HTERT RPE-1 (cell line): ENCODE measurements around the gene FXYD3.
"Not testable (repeated sequence)": the region's sequence is repeated elsewhere in the genome, so short reads cannot be mapped to it uniquely, and the experiment has no call there.

ENCODE experiments used
- in situ Hi-C: fragments of 300-500 bp; cut with MboI; formaldehyde crosslinking; loops from 4 replicates; pipeline ENCODE4 v1.14.3; 2020; ENCODE audit warnings: low sequenced_read_pairs

Gene FXYD3

GRCh38 chr19:35140962-35141836, 25.6 kb downstream of the FXYD3 start:
- in situ Hi-C loops = no loop called here

GRCh38 chr19:35141837-35142605, 26.4 kb downstream of the FXYD3 start:
- in situ Hi-C loops = no loop called here

DNA sequence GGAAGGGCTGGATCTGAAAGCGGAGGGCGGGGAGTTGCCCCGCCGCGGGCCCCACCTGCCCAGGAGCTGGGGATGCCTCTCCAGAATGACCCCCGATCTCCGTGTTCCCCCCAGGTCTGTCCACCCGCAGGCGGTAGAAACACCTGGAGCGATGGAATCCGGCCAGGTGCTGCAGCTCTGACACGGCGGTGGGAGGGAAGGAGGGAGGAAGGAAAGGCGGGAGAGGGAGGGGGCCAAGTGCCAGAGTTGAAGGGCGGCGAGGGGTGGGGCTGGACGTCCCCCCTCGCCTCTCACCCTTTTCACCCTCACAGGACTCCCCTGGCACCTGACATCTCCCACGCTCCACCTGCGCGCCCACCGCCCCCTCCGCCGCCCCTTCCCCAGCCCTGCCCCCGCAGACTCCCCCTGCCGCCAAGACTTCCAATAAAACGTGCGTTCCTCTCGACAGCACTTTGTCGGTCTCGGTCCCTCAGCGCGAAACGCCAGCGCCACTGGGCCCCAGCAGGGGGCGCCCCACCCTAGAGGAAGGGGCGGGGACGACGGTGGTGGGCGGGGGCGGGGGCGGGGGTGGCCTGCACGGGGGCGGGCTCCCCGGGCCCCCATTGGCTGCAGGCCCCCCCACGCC, 27.1 kb downstream of the FXYD3 start:
- in situ Hi-C loops = no loop called here

DNA sequence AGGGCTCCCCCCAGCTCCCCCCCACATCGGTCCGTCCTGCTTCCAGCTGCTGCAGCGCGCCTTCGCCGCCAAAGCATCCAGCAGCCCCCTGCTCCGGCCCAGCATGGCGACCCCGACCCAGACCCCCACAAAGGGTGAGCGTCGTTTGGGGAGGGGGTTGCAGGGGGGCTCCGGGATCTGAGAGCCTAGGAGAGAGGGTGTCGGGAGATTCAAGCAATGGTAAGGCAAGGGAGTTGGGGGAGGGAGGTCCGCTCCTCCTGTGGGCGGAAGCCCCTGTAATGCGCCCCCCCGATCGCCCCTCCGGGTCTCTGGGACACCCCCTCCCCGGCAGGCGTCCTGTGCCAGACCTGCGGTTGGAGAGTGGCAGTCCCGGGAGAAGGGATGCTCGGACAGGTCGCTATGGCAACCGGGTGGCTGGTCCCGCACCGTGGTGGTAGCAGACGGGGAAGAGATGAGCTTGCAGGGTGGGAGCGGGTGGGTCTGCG, 27.6 kb downstream of the FXYD3 start, which contains the start of gene FXYD7:
FXYD7 (plus strand) TSS at position 25 of the 485 bp plus-strand sequence; CDS start at position 104, 79 bp downstream.
- in situ Hi-C loops = no loop called here

DNA sequence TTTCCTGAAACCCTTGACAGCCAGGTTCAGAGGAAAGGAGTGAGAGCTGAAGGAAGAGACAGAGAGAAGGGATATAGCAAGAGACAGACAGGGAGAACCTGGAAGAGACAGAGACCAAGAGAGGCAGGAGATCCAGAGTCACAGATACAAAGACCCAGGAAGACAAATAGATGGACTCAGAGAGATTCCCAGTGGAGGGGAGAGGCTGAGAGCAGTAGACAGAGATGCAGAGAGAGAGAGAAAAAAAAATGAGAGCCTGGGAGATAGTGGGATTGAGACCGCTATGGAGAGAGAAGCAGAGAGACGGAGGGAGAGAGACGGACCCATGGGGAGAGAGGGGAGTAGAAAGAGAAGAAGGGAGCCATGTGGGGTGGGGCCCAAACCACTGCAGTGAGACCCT, 28.2 kb downstream of the FXYD3 start:
- in situ Hi-C loops = no loop called here

- in situ Hi-C loops = no loop called here
Observed at GRCh38 chr19:35144259-35144599, 28.6 kb downstream of the FXYD3 start.

- in situ Hi-C loops = no loop called here
Observed at GRCh38 chr19:35144600-35145436, 29.2 kb downstream of the FXYD3 start.

- in situ Hi-C loops = no loop called here
Observed at GRCh38 chr19:35146746-35147459, 31.3 kb downstream of the FXYD3 start.

- in situ Hi-C loops = no loop called here
Observed at GRCh38 chr19:35149463-35149862, 33.8 kb downstream of the FXYD3 start.

DNA sequence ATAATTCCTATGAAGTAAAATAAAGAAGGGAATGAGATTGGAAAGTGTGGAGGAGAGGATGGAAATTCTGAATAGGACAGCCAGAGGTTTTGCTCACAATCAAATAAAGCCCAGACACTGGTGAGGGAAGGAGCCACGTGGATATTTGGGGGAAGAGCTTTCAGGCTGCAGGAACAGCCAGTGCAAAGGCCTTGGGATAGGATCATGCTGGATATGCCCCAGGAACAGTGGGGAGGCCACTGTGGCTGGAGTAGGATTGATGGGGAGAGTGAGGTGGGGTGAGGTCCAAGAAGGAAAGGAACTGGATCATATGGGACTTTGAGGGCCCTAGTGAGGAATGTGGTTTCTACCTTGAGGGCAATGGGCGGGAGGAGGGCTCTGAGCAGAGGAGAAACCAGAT, 34.8 kb downstream of the FXYD3 start:
- in situ Hi-C loops = no loop called here

DNA sequence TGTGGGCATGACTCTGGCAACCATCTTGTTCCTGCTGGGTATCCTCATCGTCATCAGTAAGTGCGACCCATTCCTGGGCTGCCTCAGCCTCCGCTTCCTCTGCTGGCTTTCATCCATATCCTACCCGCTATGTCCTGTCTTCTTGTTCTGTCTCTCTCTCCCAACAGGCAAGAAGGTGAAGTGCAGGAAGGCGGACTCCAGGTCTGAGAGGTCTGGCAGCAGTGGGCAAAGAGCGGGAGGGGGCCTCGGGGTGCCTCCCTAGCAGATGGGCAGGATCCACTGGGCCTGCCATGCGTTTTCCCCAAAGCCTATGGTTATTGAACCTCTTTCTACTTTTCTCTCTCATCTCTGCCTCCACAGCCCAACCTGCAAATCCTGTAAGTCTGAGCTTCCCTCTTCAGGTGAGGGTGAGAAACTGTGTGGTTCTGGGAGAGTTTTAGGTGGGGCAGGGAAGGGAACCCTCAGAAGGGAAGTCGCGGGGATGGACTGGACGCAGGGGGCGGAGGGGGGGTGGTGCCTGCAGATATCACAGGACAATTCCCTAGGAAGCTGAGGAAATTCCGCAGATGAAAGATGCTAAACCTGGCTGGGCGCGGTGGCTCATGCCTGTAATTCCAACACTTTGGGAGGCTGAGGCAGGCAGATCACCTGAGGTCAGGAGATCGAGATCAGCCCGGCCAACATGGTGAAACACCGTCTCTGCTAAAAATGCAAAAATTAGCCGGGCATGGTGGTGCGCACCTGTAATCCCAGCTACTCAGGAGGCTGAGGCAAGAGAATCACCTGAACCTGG, 35.8 kb downstream of the FXYD3 start:
- in situ Hi-C loops = no loop called here

GRCh38 chr19:35153129-35153522, 37.5 kb downstream of the FXYD3 start:
- in situ Hi-C loops = not testable (repeated sequence)

DNA sequence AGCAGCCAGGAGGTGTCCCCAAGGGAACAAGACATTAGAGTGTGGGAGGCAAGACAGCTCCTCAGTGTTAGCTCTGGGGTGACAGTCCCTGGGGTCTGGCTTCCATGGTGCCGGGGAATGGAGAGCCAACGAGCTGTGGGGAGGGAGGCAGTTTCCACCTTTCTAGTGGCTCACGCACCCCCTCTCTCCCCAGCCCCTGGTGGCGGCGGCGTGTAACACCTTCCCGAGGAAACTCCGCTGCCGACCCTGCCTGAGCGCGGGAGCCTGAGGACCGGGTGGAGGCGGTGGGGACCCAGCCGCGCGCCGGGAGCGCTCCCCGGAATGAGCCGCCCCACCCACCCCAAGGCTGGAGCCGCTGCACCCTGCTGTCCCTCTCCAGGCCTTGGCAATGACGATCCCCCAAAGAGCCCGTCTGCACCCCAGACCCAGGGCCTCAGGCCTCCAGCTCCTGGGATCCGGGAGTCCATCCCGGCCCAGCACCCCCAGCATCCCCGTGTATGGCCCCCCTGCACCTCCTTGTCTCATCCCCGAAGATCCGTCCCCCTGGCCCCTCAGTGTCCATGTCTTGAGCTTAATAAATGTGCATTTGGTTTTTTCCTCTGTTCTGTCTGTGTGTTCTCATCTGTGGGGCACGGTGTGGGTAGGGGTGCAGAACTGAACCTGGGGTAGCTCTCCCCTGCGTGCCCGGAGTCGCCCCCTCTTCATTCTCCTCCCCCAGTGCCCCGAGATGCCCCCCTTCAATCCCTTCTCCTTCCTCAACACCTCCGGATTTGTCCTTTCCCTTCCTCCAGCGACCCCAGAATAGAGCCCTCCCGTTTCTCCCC, 38.3 kb downstream of the FXYD3 start:
- in situ Hi-C loops = no loop called here

- in situ Hi-C loops = no loop called here
Observed at GRCh38 chr19:35154525-35155406, 39.1 kb downstream of the FXYD3 start, which contains the start of gene FXYD5. Gene FXYD5 (plus strand): TSS chr19:35154735. CDS start chr19:35155551, 816 bp downstream.

DNA sequence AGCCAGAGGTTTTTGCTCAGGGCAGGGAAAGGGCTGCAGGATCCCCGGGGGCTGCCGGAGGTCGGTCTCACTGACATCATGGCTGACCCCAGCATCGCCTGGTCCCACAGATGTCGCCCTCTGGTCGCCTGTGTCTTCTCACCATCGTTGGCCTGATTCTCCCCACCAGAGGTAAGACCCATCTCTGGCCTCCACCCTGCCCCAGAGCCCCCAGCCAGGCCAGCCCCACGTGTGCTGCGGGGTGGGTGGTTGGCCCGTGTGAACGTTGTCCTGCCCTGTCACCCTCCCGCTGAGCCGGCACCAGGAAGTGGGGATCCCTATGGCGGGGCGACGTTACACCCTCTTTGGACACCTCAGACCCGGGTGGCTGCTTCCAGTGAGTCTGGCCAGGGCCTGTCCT, 39.8 kb downstream of the FXYD3 start:
- in situ Hi-C loops = no loop called here

DNA sequence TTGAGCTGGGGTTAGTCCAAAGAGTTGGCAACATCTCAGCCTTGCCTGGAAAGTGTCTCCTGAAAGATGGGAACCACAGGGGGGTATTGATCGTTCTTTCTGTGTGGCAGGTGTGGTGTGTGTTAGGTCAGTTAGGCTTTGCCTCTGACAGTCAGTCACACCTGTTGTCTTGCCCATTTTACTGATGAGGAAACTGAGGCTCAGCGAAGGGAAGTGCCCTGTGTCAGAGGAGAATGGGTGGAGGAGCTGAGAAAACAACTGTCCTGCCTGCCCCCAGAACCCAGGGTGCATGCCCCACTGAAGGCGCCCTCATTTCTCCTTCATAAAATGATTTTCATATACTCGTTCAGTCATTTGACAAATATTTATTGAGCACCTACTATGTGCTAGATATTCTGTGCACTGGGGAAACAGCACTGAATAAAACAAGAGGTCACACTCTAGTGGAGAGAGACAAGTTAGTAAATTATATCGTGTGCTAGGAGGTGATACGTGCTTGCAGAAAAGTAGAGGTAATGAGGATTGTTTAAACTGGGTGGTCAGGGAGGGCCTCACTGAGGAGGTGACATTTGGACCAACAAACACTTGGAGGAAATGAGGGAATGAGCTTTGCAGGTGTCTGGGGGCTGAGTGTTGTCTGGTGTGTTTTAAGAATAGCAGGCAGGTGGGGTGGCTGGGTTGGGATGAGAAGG, 40.5 kb downstream of the FXYD3 start:
- in situ Hi-C loops = no loop called here

- in situ Hi-C loops = no loop called here
Observed at GRCh38 chr19:35156673-35157014, 41.0 kb downstream of the FXYD3 start.
